ENCODE data around the gene ERAS. TPM values are rescaled to one million over a fixed set of nuclear protein-coding genes. Genes with fewer than 3 reads are reported as not detected.

The ERAS gene
- total RNA-seq, 4 donors from 2014 or later: not detected

- Histone ChIP-seq H3K27me3 (no peaks in the 10 kb centered on the region), H3K4me3 (no peak overlapping the region), H3K36me3 (no peaks in the 10 kb centered on the region), H3K27ac (no peak overlapping the region), H3K9me3 (no peaks in the 10 kb centered on the region), H3K4me1 (no peaks in the 10 kb centered on the region)
- DNase-seq: no peak
- TF ChIP-seq CTCF (IDR thresholded peaks at IDR 0.05) (no peak), POLR2A (IDR thresholded peaks at IDR 0.05) (no peak)
Measured at GRCh38 chrX:48833542-48834138, 7.3 kb downstream of the ERAS start.

GRCh38 chrX:48834383-48834709, 8.0 kb downstream of the ERAS start:
- H3K4me1 ChIP-seq: no peaks in the 10 kb centered on the region
- no peaks in the 10 kb centered on the region for H3K9me3 ChIP-seq
- no peak for DNase-seq
- H3K27me3 ChIP-seq: no peaks in the 10 kb centered on the region
- no peak for TF ChIP-seq POLR2A (IDR thresholded peaks at IDR 0.05)
- TF ChIP-seq CTCF (IDR thresholded peaks at IDR 0.05): no peak
- H3K36me3 ChIP-seq: no peaks in the 10 kb centered on the region
- no peak overlapping the region for H3K27ac ChIP-seq
- no peak overlapping the region for H3K4me3 ChIP-seq

GRCh38 chrX:48835524-48836329, 9.4 kb downstream of the ERAS start, which contains the start of gene PCSK1N:
PCSK1N (minus strand) TSS chrX:48835610; CDS start chrX:48835532, 78 bp downstream.
- Histone ChIP-seq H3K9me3 (no peaks in the 10 kb centered on the region), H3K4me3 (peak within 1 kb of the TSS in 3 of 4 donors; percentile 29 to 40 (median 31)), H3K36me3 (no peaks in the 10 kb centered on the region), H3K27me3 (no peaks in the 10 kb centered on the region), H3K4me1 (no peaks in the 10 kb centered on the region), H3K27ac (no peak within 1 kb of the TSS)
- DNase-seq: no peak
- TF ChIP-seq POLR2A (IDR thresholded peaks at IDR 0.05) (no peak), CTCF (IDR thresholded peaks at IDR 0.05) (no peak)

DNA sequence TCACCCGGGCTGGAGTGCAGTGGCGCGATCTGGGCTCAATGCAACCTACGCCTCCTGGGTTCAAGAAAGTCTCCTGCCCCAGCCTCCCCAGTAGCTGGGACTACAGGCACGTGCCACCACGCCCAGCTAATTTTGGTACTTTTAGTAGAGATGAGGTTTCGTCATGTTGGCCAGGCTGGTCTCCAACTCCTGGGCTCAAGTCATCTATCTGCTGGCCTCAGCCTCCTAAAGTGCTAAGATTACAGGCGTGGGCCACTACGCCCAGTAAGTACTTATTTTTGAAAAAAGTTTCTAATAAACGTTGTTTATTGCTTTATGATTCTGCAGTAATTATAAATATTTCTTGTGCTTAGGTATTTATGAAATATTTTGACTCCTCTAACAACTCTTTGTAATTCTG, 13.4 kb downstream of the ERAS start:
- no peak for TF ChIP-seq POLR2A (IDR thresholded peaks at IDR 0.05)
- TF ChIP-seq CTCF (IDR thresholded peaks at IDR 0.05): no peak
- Histone ChIP-seq H3K9me3 (no peaks in the 10 kb centered on the region), H3K27ac (no peak overlapping the region), H3K27me3 (no peaks in the 10 kb centered on the region), H3K36me3 (no peaks in the 10 kb centered on the region), H3K4me3 (no peak overlapping the region), H3K4me1 (no peaks in the 10 kb centered on the region)
- DNase-seq: no peak

DNA sequence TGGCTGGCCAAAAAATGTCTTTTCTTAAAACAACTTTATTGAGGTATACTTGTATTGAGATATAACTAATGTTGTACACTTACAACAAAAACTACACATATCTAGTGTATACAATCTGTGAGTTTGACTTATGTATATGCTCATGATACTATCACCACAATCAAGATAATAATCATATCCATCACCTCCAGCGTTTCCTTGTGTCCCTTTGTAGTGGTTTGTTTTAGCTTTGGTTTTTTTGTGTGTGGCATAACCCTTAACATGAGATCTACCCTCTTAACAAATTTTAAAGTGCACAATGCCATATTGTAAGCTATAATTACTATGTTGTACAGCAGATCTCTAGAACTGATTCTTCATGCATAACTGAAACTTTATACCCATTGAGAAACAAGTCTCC, 22.5 kb downstream of the ERAS start:
- Histone ChIP-seq H3K4me1 (no peaks in the 10 kb centered on the region), H3K27ac (no peak overlapping the region), H3K4me3 (no peak overlapping the region), H3K9me3 (no peaks in the 10 kb centered on the region), H3K27me3 (no peaks in the 10 kb centered on the region), H3K36me3 (no peaks in the 10 kb centered on the region)
- no peak for DNase-seq
- TF ChIP-seq CTCF (IDR thresholded peaks at IDR 0.05) (no peak), POLR2A (IDR thresholded peaks at IDR 0.05) (no peak)

Measured in Peyer's patch (tissue), 4 donors.